K562 (cell line): Measurements from ENCODE around the gene AKT1. TPM values are rescaled to one million over a fixed set of nuclear protein-coding genes. Genes with fewer than 3 reads are reported as not detected.
A peak's percentile ranks its signal among the peaks of the same experiment; 100 is the strongest.

ENCODE experiments used
- BHLHE40 ChIP-seq: IDR thresholded peaks from 2 replicates; pipeline ENCODE4 v1.6.1; 2011; ENCODE audit warnings: low read length, improper control_type of control experiment
- CBX1 ChIP-seq: sonication (generic); IDR thresholded peaks from 2 replicates; pipeline ENCODE4 v1.6.1; 2016; ENCODE audit warnings: antibody characterized with exemption, low read depth, mild to moderate bottlenecking
- CBX3 ChIP-seq, 2 experiments: IDR thresholded peaks; 1 replicate in 1 of 2; 2 replicates in 1 of 2; pipeline ENCODE4 v1.6.1; 2012; ENCODE audit warnings: inconsistent platforms in 2 of 2, low read length in 2 of 2, borderline replicate concordance in 1 of 2, control low read depth in 1 of 2
- CTCFL ChIP-seq: IDR thresholded peaks from 2 replicates; pipeline ENCODE4 v1.6.1; 2011; ENCODE audit warnings: borderline replicate concordance, low read depth, mild to moderate bottlenecking, moderate library complexity, low read length; ENCODE audit not compliant: insufficient read depth, poor library complexity, severe bottlenecking
- DMBX1 ChIP-seq: fragments of 250-450 bp; sonication (Bioruptor Pico); IDR thresholded peaks from 2 replicates; pipeline ENCODE4 v1.8.0; 2022; ENCODE audit warnings: inconsistent platforms, mild to moderate bottlenecking, moderate library complexity, borderline replicate concordance
- FUS ChIP-seq: fragments of 200-400 bp; formaldehyde crosslinking; optimal IDR thresholded peaks from 2 replicates; pipeline ENCODE3; 2017; ENCODE audit warnings: low read depth, low read length
- HMGN3 ChIP-seq: IDR thresholded peaks from 2 replicates; pipeline ENCODE4 v1.6.1; 2011; ENCODE audit warnings: borderline replicate concordance, low read depth, mild to moderate bottlenecking, mixed read lengths, low read length; ENCODE audit not compliant: insufficient read length; ENCODE audit errors: extremely low read depth
- HNRNPL ChIP-seq: fragments of 200-400 bp; formaldehyde crosslinking; IDR thresholded peaks from 2 replicates; pipeline ENCODE4 v1.6.1; 2017; ENCODE audit warnings: low read depth, mild to moderate bottlenecking, low read length
- KDM4B ChIP-seq, 2 experiments: fragments of 450-650 bp in 1 of 2; sonication (generic) in 1 of 2; IDR thresholded peaks; 2 replicates each; pipeline ENCODE4 v1.6.1; 2016 to 2017; ENCODE audit warnings: borderline replicate concordance in 2 of 2, antibody characterized with exemption in 1 of 2, low read depth in 1 of 2, mild to moderate bottlenecking in 1 of 2
- KLF10 ChIP-seq: fragments of 250-450 bp; sonication (Bioruptor Pico); IDR thresholded peaks from 2 replicates; pipeline ENCODE4 v1.6.1; 2021; ENCODE audit warnings: matching md5 sums
- MAZ ChIP-seq, 2 experiments: fragments of 450-650 bp in 1 of 2; sonication (generic) in 1 of 2; formaldehyde crosslinking; IDR thresholded peaks in 1 of 2; conservative IDR thresholded peaks in 1 of 2; 2 replicates each; pipeline versions ENCODE4 v1.4.0 to v1.5.0; 2020; ENCODE audit warnings: mild to moderate bottlenecking in 1 of 2, missing genetic modification reagents in 1 of 2
- MEF2A ChIP-seq: IDR thresholded peaks from 2 replicates; pipeline ENCODE4 v1.6.1; 2011; ENCODE audit warnings: low read depth, mild to moderate bottlenecking, low read length, moderate library complexity; ENCODE audit not compliant: control insufficient read depth
- NCOA2 ChIP-seq, 2 experiments: fragments of 450-650 bp; IDR thresholded peaks; 2 replicates each; pipeline ENCODE4 v1.6.1; 2018; ENCODE audit warnings: mild to moderate bottlenecking in 2 of 2, moderate library complexity in 1 of 2; ENCODE audit not compliant: partially characterized antibody in 2 of 2
- NFATC3 ChIP-seq: fragments of 450-650 bp; IDR thresholded peaks from 2 replicates; pipeline ENCODE4 v1.6.1; 2017; ENCODE audit warnings: mild to moderate bottlenecking
- ZNF232 ChIP-seq: sonication (generic); formaldehyde crosslinking; IDR thresholded peaks from 2 replicates; pipeline ENCODE4 v1.8.0; 2022; ENCODE audit warnings: mild to moderate bottlenecking, missing genetic modification reagents
- polyA plus RNA-seq, 8 experiments: library from polyadenylated mRNA; depleted of rRNA in 4 of 8; stranded (reverse) in 5 of 8; unstranded in 3 of 8; fragments of >200 nt; fragmentation: Nextera tagmentation in 2 of 8; fragmentation: Illumina TruSeq in 1 of 8; extraction: Ambion mirVana in 2 of 8; extraction: Trizol in 1 of 8; gene quantifications; 2 replicates each; pipeline versions ENCODE4 v1.2.1 to v1.2.3, GENCODE V29; 2011 to 2014; ENCODE audit warnings: inconsistent platforms in 1 of 8, missing spikeins in 1 of 8
- total RNA-seq, 7 experiments: library from RNA; depleted of rRNA in 6 of 7; stranded (reverse); fragments of >200 nt in 6 of 7; fragmentation: Illumina TruSeq in 2 of 7; extraction: Trizol in 2 of 7; gene quantifications; 2 replicates each; pipeline versions ENCODE4 v1.2.1 to v1.2.3, GENCODE V29; 2011 to 2021; ENCODE audit warnings: low replicate concordance in 1 of 7

The AKT1 gene
- total and polyA plus RNA-seq, 9 of the 15 experiments (the other 6 are each of a cell fraction or from before 2014, with no cell fraction given): 0.49 to 132 (median 75.1) TPM

- TF ChIP-seq KDM4B (IDR thresholded peaks at IDR 0.05; ENCODE audit: borderline replicate concordance in 2 of 2, low read depth in 1 of 2) (no peak), KLF10 (CRISPR knock-in tag) (no peak), CTCFL (peak; percentile 16), NCOA2 (IDR thresholded peaks at IDR 0.05; ENCODE audit: partially characterized antibody in 2 of 2) (no peak), FUS (no peak), DMBX1 (CRISPR knock-in tag) (no peak), CBX3 (IDR thresholded peaks at IDR 0.05; ENCODE audit: borderline replicate concordance in 1 of 2, low read length in 2 of 2) (no peak), HMGN3 (no peak), NFATC3 (no peak), MEF2A (no peak), HNRNPL (peak; percentile 90), ZNF232 (CRISPR knock-in tag) (no peak), MAZ (CRISPR knock-in tag; conservative IDR thresholded peaks at IDR 0.05 in 1 of 2, IDR thresholded peaks at IDR 0.05 in 1 of 2) (peak in 1 of 2 experiments; percentile 46; a peak in 1 of 4 replicates), CBX1 (no peak), BHLHE40 (no peak)
Measured at GRCh38 chr14:104724981-104725771, 70.4 kb downstream of the AKT1 start (continued).
